Activated B cell treated with CpG ODN at 0.5 μM for 24 hours (primary cell): ENCODE data around the gene GDF7. TPM values are rescaled to one million over a fixed set of nuclear protein-coding genes. Genes with fewer than 3 reads are reported as not detected.
A peak's percentile ranks its signal among the peaks of the same experiment; 100 is the strongest.

ENCODE experiments used
- ATAC-seq: fragments of 200-7000 bp; cut with Tn5 transposase; one replicate; pipeline ENCODE4 v1.10.0; 2021; ENCODE audit warnings: low read depth, mild to moderate bottlenecking, moderate library complexity
- CTCF ChIA-PET: fragments of 350-600 bp; sonication (Branson Sonifier 250); formaldehyde crosslinking; loops from one replicate; lab custom pipeline; 2021; ENCODE audit warnings: antibody characterized with exemption; lab: Charles Lee
- POLR2A ChIA-PET: fragments of 350-600 bp; sonication (Branson Sonifier 250); formaldehyde crosslinking; loops from one replicate; lab custom pipeline; 2021; ENCODE audit warnings: antibody characterized with exemption; lab: Charles Lee
- DNase-seq: peaks from one replicate; pipeline ENCODE4 v3.0.0; 2022
- H3K27ac Mint-ChIP-seq: one replicate; pipeline ENCODE4 v1.8.0; 2020; ENCODE audit warnings: mixed read lengths
- H3K27me3 Mint-ChIP-seq: one replicate; pipeline ENCODE4 v1.8.0; 2021; ENCODE audit warnings: mixed read lengths
- H3K36me3 Mint-ChIP-seq: one replicate; pipeline ENCODE4 v1.8.0; 2021; ENCODE audit warnings: low read depth, mixed read lengths
- H3K4me1 Mint-ChIP-seq: one replicate; pipeline ENCODE4 v1.8.0; 2021; ENCODE audit warnings: mixed read lengths
- H3K4me3 Mint-ChIP-seq: one replicate; pipeline ENCODE4 v1.8.0; 2020; ENCODE audit warnings: mild to moderate bottlenecking, mixed read lengths
- H3K9me3 Mint-ChIP-seq: one replicate; pipeline ENCODE4 v1.8.0; 2020; ENCODE audit warnings: mixed read lengths
- CTCF ChIP-seq: fragments of 200-600 bp; IDR thresholded peaks from one replicate; pipeline ENCODE4 v1.8.0; 2022; ENCODE audit warnings: antibody characterized with exemption, mild to moderate bottlenecking
- intact Hi-C: fragments of 100-400 bp; cut with micrococcal nuclease; formaldehyde crosslinking; loops from one replicate; pipeline ENCODE4 v1.15.1; 2024
- total RNA-seq: library from RNA; stranded (reverse); gene quantifications from 2 replicates; pipeline ENCODE4 v1.2.3, GENCODE V29; 2022

Gene GDF7
- total RNA-seq, 1 donor from 2014 or later = 6.7 TPM

GRCh38 chr2:20648831-20649230, 18.1 kb upstream of the GDF7 start:
- no peak overlapping the region for H3K27ac Mint-ChIP-seq
- no peaks in the 10 kb centered on the region for H3K9me3 Mint-ChIP-seq
- peak overlapping the region; percentile 0 for H3K4me3 Mint-ChIP-seq
- peaks cover 18% of the 10 kb centered on the region for H3K36me3 Mint-ChIP-seq
- ATAC-seq (no peak), DNase-seq (no peak)
- H3K4me1 Mint-ChIP-seq = peaks cover 41% of the 10 kb centered on the region
- ChIA-PET POLR2A (interaction anchor here (1.1 to 4.9 kb wide), 3 partner anchors 18 to 216 kb away, joined by 4 to 86 read pairs (median 5); partner anchors contain the start of genes GDF7 and RHOB), CTCF (interaction anchor here (0.7 to 1.3 kb wide), 6 partner anchors 12 to 322 kb away, joined by 3 to 4 read pairs (median 3); no protein-coding TSS in a partner anchor)
- intact Hi-C loops = no loop called here
- TF ChIP-seq CTCF = no peak
- no peaks in the 10 kb centered on the region for H3K27me3 Mint-ChIP-seq

- ChIA-PET POLR2A (interaction anchor here (2.9 to 4.9 kb wide), 2 partner anchors 17 to 201 kb away, joined by 36 to 86 read pairs; partner anchors contain the start of genes GDF7 and RHOB), CTCF (interaction anchor here (1.0 to 3.4 kb wide), 3 partner anchors 12 to 205 kb away, joined by 3 to 36 read pairs (median 11); no protein-coding TSS in a partner anchor)
- intact Hi-C loops = no loop called here
- ATAC-seq = no peak
- peak overlapping the region; percentile 84 for H3K4me3 Mint-ChIP-seq
- no peak for TF ChIP-seq CTCF
- peaks cover 41% of the 10 kb centered on the region for H3K4me1 Mint-ChIP-seq
- peaks cover 10% of the 10 kb centered on the region for H3K36me3 Mint-ChIP-seq
- no peak for DNase-seq
- H3K27ac Mint-ChIP-seq = no peak overlapping the region
- no peaks in the 10 kb centered on the region for H3K9me3 Mint-ChIP-seq
- no peaks in the 10 kb centered on the region for H3K27me3 Mint-ChIP-seq
Measured at GRCh38 chr2:20649576-20649975, 17.4 kb upstream of the GDF7 start.

- no peaks in the 10 kb centered on the region for H3K27me3 Mint-ChIP-seq
- intact Hi-C loops = loop anchor here (2.0 to 10.0 kb wide), 4 partner anchors 53 to 1303 kb away; partner anchors contain the start of genes LAPTM4A and SDC1
- TF ChIP-seq CTCF = no peak
- CTCF ChIA-PET = interaction anchor here (0.8 to 3.4 kb wide), 9 partner anchors 12 to 238 kb away, joined by 3 to 36 read pairs (median 6); partner anchors contain the start of genes LDAH and RHOB
- no peaks in the 10 kb centered on the region for H3K9me3 Mint-ChIP-seq
- peaks cover 6% of the 10 kb centered on the region for H3K36me3 Mint-ChIP-seq
- peak overlapping the region; percentile 84 for H3K4me3 Mint-ChIP-seq
- DNase-seq (no peak), ATAC-seq (no peak)
- peak overlapping the region; percentile 70 for H3K27ac Mint-ChIP-seq
- POLR2A ChIA-PET = interaction anchor here (1.3 to 4.9 kb wide), 6 partner anchors 11 to 749 kb away, joined by 4 to 86 read pairs (median 14); partner anchors contain the start of genes GDF7, RHOB and TTC32
- H3K4me1 Mint-ChIP-seq = peaks cover 41% of the 10 kb centered on the region
Measured at GRCh38 chr2:20649976-20650375, 17.0 kb upstream of the GDF7 start.

DNA sequence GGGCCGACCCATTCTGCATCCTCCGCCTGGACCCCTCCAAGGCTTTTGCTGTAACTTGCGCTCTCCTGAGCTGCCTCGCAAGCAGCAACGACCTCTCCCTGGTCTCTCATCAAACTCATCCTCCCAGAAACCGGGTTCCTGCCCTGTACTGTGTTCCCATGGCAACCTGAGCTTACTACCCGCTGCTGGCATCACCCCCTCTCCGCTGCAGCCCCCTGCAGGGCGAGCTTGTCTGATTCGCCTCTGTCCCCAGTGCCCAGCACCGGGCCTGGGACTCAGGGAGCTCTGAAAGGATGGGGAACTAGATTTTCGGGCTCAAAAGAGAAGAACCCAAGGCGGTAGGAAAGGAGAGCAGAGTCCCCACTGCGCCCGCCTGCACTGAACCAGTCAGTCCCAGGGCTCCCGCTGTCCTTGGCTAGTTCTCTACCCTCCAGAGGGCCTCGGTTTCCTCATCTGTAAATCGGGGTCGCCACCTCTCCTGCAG, 16.5 kb upstream of the GDF7 start:
- no peaks in the 10 kb centered on the region for H3K9me3 Mint-ChIP-seq
- H3K27ac Mint-ChIP-seq = peak overlapping the region; percentile 70
- DNase-seq (no peak), ATAC-seq (peak; percentile 2)
- POLR2A ChIA-PET = interaction anchor here (1.0 to 4.9 kb wide), 12 partner anchors 10 to 749 kb away, joined by 3 to 86 read pairs (median 6); partner anchors contain the start of genes GDF7, LDAH, RHOB and TTC32
- CTCF ChIA-PET = interaction anchor here (0.8 to 3.4 kb wide), 13 partner anchors 8 to 313 kb away, joined by 3 to 36 read pairs (median 5); partner anchors contain the start of genes LDAH and RHOB
- intact Hi-C loops = loop anchor here (2.0 to 10.0 kb wide), 4 partner anchors 54 to 1303 kb away; partner anchors contain the start of genes LAPTM4A and SDC1
- peaks cover 2% of the 10 kb centered on the region for H3K36me3 Mint-ChIP-seq
- H3K4me1 Mint-ChIP-seq = peaks cover 41% of the 10 kb centered on the region
- peak overlapping the region; percentile 84 for H3K4me3 Mint-ChIP-seq
- H3K27me3 Mint-ChIP-seq = no peaks in the 10 kb centered on the region
- no peak for TF ChIP-seq CTCF
